HCEC 1CT (cell line): ENCODE data around the gene PFDN6.
"Not testable (repeated sequence)": the region's sequence is repeated elsewhere in the genome, so short reads cannot be mapped to it uniquely, and the experiment has no call there.

Experiments
- DNase-seq: peaks from one replicate; pipeline ENCODE4 v3.0.0-alpha.2; 2017

Gene PFDN6

DNA sequence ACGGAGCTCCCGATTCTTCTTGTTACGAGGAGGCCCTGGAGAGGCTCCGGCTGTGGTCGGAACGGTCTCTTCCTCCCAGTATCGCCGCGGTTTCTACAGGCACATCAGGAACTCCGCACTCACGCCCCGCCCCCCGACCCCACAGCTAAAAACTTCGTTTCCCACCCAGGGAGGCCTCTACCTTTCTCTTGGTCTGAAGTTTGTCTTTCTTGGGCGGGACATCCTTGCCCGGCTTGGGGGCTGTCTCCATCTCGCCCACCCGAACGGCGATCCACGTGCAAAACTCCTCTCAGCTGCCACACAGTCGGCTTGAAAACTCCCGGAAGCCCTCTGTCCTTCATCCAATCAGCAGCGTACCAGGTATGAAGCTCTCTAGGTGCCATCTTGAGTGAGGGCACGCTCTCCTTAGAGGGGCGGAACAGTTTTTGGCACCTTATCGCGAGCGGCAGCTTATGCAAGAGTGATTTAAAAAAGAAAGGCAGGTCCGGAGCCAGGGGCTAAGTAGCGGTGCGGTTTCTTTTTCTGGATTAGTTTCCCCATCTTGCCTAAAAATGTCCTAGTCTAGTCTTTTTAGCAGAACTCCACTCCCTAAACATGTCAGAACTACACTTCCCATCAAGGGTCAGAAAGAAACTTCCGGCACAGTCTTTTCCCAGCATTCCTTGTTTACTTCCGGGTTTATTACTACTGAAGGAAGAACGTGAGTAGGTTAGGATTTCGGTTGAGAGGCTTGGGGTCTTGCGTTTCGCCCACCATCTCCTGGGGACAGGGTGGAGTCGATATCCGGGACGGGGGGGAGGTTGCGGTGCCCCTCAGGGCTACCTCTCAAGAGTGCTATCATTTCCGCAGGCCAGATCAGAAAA is at the start of gene PFDN6, which contains the start of gene WDR46:
Gene PFDN6, plus strand, starts transcription at position 681 of the 863 bp plus-strand sequence. CDS start 256 bp downstream, outside the sequence.
Gene WDR46, minus strand, starts transcription at position 319 of the 863 bp plus-strand sequence. Its CDS starts 69 bp downstream, at position 250.
- peak; percentile 88 for DNase-seq

DNA sequence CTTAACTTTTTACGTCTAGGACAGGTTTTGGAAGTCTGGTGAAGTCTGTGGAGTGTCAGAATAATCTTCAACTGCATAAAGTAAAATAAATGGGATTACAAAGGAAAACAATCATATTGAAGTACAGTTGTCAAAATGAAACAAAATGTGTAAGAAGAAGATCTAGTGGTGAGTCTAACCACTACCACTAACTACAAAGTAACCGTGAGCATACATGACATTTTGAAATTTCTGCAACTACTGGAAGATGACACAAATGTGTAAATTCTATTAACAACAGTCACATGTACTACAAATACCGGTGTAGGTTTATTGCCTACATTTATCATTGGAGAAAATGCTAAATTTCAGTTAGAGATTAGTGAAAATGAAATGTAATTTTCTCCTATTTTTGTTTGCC is 47.4 kb upstream of the PFDN6 start:
- DNase-seq, result no peak

DNA sequence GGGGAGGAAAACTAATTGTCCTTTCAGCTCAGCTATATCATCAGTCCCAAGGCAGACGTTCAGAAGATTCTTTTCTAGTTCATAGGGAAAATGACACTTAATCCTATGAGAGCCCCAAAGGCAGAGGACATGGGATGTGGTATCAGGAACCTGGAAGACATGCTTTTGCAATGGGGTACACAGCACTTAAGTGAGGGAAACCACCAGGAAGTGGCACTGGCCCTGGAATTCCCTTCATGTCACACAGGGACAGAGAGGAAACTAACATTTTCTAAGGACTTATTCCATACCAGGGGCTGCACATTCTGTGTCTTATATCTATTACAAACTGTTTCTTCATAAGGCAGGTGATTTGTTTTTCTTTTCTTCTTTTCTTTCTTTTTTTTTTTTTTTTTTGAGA is 45.9 kb upstream of the PFDN6 start:
- no peak for DNase-seq

DNA sequence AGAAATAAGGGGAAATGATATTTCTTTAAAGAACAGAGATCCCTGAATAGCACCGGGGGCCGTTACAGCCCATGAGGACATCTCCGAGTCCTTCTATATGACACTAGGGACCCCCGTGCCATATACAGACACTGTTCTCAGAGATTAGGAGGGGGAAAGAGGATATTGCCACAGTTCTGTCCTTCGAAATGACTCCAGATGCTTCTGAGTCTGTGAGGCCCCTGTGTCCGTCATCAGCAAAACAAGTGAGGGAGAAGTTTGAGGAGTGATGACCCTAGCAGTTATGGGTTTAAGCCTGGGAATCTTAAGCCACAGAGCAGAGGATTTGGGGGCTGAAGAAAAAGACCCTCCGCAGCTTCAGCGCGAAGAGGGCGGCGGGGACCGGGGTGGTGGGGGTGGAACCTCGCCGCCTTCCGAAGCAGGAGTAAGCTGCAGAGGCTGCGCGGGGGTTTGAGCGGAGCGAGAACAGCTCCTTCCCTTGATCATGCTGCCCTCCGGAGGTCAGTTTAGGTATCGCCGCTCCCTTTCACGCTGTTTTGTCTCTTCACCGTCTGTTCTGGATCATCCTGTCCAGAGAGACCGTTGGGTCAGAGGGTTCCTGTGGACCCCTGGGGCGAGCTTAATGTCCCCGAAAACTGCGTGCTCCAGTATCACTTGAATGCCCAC is 41.3 kb upstream of the PFDN6 start:
- peak; percentile 79 for DNase-seq

DNA sequence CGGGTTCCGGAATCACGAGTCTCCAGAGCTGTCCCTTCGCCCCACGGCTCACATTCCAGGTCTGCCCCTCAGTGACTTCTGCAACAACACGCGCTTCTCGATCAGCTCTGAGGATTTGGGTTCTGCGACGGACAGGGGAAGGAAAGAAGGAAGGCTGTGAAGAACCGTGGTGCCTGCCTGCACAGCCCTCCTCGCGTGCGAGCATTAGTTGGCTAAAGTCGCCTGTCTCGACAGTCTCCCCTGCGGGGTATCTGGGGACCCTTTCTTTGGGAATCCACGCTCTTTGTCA is 40.8 kb upstream of the PFDN6 start:
- DNase-seq, result peak; percentile 60

DNA sequence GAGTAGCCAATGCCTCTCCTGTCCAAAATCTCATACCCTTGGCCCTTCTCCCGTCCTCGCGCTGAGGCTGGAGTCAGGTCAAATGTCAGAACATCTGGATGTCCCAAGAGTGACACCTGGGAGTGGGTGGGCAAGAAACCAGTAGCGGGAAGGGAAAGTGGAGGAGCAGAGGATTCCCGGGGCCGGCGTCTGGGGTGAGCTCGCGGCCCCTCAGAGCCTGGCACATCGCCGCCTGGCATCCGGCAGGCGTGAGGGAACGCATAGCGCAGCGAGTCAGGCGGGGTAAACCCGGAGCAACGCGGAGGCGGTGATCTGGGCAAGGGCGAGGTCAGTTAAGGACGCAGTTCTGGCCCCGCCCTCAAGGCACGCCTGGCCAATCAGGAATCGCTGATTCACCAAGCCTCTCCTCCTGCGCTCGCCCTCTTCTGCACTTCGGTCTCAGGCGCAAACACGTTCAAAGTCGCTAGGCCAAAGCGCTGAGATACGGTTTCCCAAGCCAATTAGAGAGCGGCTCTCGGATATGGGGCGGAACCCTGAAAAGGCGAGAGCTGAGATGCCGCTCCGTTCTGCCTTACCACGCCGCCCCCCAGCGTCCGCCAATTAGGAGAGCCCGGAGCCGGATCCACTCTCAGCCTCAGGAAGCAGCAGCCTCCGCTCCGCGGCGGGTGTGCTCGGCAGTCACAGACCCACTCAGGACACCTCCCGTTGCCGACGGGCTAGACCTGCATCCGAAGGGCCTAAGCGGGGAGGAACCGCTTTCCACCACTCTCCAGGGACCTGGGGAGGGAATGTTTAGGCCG is 40.3 kb upstream of the PFDN6 start:
- peak; percentile 100 for DNase-seq

DNA sequence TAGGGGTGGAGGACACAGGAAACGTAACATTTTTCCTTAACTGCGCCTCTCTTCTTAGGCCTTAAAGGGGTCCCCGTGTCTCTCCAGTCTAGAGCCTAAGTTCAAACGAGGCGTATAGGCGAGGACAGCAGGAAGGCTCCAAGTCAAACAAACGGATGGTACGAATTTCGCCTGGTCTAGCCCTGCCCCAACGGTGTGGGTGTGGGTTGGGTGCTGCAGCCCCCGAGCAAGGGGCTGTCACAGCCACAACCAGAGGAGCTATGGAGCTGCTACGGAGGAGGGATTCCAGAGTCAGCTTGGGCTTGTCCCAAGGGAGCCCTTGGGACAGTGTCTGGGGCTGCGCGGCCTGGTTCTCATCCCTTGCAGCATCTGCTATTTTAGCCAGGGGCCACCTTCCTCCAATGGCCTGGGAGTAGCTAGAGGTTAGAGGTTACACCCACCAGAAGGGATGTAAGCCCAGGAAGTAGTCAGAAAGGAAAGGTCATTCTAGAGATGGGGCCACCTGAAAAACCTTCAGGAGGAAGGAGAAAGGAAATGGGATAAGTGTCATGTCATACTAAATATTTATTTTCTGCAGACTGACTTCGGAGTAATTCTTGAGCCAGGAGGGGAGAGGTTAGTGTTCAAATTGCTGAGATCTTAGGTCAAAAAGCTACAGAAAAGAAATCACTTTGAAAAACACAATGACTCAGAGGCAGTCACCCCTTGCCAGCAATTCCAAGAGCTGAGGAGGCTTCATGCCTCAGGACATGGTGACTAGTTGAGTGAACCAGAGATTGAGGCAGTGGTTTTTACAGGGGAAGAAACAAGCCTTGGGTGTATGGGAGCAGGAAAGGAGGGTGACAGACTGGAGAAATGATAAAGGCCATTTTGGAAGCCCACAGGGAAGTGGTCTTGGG is 39.4 kb upstream of the PFDN6 start:
- DNase-seq, result peak; percentile 80

DNA sequence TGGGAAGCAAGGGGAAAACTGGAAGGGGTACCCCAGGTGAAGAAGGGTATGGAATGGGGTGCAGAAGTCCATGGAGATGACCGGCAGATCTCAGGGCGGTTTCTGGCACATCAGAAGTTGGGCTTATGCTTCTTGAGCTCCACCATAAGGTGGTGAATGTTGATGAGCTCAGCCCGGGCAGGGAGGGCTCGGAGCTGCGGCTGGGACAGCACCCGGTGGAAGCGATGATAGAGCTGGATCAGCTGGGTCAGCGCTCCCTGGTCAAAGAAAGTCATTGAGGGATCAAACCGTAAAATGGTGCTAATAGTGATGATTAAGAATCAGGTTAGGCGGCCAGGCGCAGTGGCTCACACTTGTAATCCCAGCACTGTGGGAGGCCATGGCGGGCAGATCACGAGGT is 38.7 kb upstream of the PFDN6 start:
- no peak for DNase-seq

DNA sequence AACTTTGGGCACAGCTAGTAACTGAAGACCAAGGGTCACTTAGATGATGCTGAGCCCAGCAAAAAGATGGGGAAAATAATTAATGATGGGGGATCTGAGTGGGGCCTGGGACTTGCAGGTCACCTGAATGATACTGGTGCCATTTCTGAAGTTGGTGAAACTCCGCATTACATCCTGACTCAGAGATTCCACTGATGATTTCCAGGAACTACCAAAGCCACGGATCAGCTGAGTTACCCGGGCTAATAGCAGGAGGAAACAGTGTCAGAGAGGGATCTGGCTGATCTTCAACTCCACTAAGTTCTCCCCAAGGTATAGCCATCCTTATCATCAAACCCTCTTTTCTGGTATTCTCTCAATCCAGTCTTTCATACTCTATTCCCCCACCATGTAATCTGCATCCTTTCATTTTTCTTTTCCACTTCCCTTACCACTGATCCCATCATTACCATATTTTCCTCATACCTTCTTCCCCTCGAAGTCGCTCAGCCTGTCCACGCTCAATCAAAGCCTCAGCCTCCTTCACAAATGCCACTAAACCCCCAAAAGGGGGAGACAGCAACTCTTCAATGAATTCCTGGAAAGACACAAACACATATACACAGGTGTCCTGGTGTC is 37.9 kb upstream of the PFDN6 start:
- DNase-seq, result no peak

DNA sequence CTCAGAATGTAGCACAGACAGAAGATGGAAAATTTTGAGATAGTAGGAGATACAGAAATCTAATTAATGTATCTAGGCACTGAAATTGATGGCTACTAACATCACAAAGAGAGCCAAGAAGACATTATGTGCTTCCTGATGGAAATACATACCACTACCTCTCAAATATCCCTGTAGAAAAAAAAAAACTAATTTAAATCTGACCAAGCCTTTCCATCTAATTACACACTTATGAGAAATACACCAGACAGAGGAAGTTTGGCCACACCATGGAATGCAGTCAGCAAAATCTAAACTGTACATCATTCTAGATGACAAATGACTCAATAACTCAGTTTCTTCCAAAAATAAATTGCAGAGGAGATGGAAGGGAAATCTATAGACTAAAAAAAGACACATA is 36.6 kb upstream of the PFDN6 start:
- DNase-seq, result peak; percentile 57

DNA sequence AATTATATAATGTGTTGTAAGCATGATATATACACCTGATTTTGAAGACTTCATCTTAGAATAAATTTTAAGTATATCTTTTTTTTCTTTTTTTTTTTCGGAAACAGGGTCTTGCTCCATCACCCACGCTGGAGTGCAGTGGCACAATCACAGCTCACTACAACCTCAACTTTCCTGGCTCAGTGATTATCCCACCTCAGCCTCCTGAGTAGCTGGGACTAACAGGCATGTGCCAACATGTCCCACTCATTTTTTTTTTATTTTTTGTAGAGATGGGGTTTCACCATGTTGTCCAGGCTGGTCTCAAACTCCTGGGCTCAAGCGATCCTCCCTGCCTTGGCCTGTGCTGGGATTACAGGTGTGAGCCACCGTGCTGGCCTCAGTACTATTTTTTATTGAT is 34.8 kb upstream of the PFDN6 start:
- DNase-seq, result no peak

DNA sequence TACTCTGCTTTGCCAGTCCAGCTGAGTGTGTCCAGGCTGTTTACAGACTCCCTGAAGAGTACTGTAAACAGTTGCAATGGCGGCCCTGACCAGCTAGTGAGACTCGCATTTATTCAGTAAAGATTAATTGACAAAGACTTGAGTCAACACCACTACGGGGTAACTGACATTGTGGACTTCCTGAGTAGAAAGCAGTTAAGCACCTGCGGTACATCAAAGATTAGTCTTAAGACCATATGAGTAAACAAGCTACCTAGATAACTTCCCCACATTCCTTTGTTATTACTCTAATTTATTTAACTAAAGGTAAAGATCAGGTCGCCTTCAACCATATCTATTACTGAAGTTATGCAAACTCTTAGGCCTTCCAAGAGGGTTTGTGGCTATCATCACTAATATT is 30.4 kb upstream of the PFDN6 start:
- no peak for DNase-seq

DNA sequence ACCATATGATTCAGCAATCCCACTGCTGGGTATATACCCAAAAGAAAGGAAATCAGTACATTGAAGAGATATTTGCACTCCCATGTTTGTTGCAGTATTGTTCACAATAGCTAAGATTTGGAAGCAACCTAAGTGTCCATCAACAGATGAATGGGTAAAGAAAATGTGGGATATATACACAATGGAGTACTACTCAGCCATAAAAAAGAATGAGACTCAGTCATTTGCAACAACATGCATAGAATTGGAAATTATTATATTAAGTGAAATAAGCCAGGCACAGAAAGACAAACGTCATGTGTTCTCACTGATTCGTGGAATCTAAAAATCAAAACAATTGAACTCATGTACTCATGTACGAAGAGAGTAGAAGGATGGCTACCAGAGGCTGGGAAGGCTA is 26.9 kb upstream of the PFDN6 start:
- DNase-seq, result not testable (repeated sequence)

DNA sequence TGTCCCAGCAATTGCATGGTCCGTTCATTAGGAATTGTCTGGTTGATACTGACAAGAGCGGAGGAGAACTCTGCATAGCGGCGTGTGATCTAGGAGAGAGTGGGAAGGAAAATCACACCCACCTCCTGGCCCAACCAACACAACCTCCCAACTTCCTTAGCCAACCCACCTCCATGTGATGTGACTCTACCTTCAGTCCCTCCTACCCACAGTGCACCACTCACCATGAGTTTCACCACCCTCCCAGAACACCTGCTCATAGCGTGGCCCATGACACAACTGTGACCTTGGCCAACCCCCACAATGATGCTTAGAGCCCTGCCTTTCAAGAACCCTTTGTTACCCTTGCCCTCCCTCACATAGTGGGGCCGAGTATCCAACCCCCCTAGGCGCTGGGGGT is 25.4 kb upstream of the PFDN6 start:
- no peak for DNase-seq

DNA sequence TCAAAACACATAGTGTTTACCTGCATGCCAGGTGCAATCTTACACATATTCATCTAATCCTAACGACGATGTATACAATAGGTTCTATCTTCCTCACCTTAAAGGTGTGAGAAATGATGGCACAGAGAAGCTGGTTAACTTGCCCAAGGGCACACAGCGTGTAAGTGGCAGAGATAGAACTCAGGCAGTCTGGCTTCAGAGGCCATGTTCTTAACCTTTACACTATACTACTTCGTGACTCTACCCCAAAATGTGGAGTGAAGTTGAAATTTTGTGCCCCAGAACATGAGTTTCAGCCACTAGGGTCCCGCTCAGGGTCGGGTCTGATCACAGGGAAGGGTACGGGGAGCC is 18.3 kb upstream of the PFDN6 start:
- peak; percentile 20 for DNase-seq

DNA sequence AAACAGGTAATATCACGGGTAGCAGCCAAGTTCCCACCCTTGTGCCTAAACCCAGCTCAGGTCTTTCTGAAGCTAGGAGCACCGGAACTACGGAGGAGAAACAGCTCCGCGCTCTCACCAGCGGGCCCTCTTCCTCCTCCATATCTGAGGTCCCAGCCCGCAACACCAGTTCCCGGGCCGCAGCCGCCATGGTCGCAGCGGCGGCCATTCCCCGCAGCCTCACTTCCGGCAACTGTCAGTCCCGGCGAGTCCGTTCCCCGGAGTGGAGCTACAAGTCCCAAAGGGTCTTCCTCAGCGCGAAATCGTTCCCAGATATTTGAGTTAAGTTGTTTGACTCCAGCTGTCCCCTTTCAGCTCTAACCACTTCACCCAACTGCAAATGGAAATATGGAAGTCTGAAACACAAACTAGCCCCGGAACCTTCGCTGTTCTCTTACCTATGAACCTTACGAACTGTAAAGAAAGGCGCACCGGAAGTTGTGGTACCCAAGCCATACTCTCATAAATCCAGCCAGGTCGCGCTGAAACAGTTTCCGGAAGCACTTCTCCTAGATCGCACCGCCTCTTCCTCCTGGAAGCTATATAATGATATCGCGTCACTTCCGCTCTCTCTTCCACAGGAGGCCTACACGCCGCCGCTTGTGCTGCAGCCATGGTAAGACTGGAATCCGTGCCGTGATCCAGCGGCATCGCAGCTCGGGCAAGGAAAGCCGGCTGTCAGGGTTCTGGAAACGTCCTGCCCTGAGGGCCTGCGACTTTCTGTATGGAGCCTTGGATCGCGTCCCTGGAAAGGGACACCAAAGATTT is 17.7 kb upstream of the PFDN6 start, which contains the start of the genes RPS18 and VPS52:
Gene RPS18, plus strand, starts transcription at position 608 of the 807 bp plus-strand sequence. Its CDS starts 45 bp downstream, at position 653.
Gene VPS52, minus strand, starts transcription at position 409 of the 807 bp plus-strand sequence. Its CDS starts 201 bp downstream, at position 208.
- DNase-seq, result peak; percentile 99

DNA sequence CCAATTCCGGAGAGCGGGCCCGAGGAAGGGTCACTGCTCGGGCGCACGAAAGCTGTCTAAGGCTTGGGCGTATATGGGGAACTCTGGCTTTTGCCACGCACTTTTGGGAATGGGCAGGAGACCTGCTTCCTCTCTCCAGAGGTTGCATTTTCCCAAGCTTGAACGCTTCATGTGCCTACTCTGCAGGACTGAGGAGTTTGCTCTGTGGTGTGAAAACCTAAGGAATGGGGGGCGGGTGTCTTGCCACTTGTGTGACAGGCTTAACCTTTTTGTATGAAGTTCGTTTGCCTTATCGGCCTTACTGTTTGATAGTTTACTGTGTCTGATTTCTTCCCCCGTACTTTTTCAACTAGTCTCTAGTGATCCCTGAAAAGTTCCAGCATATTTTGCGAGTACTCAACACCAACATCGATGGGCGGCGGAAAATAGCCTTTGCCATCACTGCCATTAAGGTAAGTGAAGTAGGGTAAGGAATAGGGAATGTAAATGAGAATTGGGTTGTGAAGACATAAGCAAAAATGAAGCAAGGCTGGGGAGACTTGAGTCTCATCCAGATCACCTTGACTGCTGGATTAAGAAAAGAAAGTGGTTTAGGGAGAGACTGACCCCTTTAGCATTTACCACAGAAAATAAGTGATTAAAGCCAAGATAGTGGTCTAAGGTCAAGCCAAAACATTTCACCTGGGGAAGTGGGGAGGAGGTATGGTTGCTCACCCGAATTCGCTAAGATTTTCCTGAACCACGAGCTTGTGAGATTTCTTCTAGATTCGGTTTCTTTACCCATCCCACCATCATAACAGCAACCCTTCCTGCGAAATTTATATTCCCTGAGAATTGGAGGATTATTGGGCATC is 16.9 kb upstream of the PFDN6 start:
- DNase-seq, result no peak

DNA sequence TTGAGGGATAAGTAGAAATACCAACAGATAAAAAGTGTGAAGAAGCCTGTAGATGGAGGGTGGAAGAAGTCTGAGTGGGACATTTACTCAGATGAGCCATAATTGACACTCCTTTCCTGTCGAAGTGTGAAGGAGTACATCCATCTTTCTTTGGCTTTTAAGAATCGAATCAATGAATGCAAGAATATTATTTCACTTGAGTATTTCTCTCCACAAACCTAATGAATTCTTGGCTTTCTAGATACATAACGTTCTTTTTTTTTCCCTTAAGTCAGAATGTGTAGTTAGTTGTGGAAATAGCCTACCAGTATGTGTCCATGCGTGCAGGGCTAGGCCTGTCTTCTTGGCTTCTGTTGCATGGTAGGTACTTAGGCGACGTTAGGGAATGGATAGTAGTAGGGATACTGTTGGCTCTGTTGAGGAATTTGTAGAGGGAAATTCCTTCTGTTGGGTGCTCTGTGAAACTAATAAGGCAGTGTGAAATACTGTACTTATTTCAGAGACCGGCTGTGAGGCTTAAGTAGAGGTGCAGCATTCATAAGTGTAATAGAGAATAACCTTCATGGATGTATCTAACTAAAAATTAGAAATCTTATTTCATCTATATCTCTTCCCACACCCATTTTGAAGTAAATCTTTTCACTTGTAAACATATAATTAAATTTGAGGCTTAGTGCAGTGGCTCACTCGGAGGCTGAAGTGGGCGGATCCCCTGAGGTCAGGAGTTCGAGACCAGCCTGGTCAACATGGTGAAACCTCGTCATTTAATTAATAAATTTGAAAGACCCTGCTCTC is 16.1 kb upstream of the PFDN6 start:
- DNase-seq, result no peak
